H1 (cell line): ENCODE data around the gene CFAP221. TPM values are rescaled to one million over a fixed set of nuclear protein-coding genes. Genes with fewer than 3 reads are reported as not detected.

Experiments
- CTCF ChIA-PET: fragments of 300-600 bp; sonication (Branson Sonifier 250); formaldehyde crosslinking; loops from one replicate; lab custom pipeline; 2021; ENCODE audit not compliant: partially characterized antibody; lab: Charles Lee
- POLR2A ChIA-PET: fragments of 300-600 bp; sonication (Branson Sonifier 250); formaldehyde crosslinking; loops from one replicate; lab custom pipeline; 2021; ENCODE audit warnings: inconsistent platforms; ENCODE audit not compliant: partially characterized antibody; lab: Charles Lee
- DNase-seq, 2 experiments: peaks; one replicate each; pipeline versions ENCODE4 v3.0.0 to v3.0.0-alpha.2; 2010 to 2022; ENCODE audit warnings: low spot score in 2 of 2, low read depth in 1 of 2, mixed read lengths in 1 of 2
- FAIRE-seq: peaks from 2 replicates; lab custom pipeline; 2011; peaks lifted over from hg19 to GRCh38; lab: Jason Lieb, UNC
- H2AFZ ChIP-seq: 2 replicates; pipeline ENCODE4 v1.8.1; 2012; ENCODE audit warnings: low read length, inconsistent platforms
- H2AK5ac ChIP-seq: 2 replicates; pipeline ENCODE4 v1.6.1; 2013; ENCODE audit warnings: low read depth, low read length
- H2BK120ac ChIP-seq: replicated peaks from 2 replicates; pipeline ENCODE3; 2013; ENCODE audit warnings: low read depth, low read length, inconsistent platforms
- H2BK12ac ChIP-seq: 2 replicates; pipeline ENCODE4 v1.6.1; 2013; ENCODE audit warnings: low read depth, low read length
- H2BK15ac ChIP-seq: 2 replicates; pipeline ENCODE4 v1.6.1; 2013; ENCODE audit warnings: low read length
- H2BK20ac ChIP-seq: 2 replicates; pipeline ENCODE4 v1.6.1; 2013; ENCODE audit warnings: low read length
- H2BK5ac ChIP-seq: 2 replicates; pipeline ENCODE4 v1.6.1; 2013; ENCODE audit warnings: low read depth, low read length
- H3K14ac ChIP-seq: 2 replicates; pipeline ENCODE4 v1.6.1; 2013; ENCODE audit warnings: inconsistent platforms; ENCODE audit not compliant: insufficient read length
- H3K18ac ChIP-seq: 2 replicates; pipeline ENCODE4 v1.6.1; 2013; ENCODE audit warnings: low read length; ENCODE audit errors: extremely low read depth
- H3K23ac ChIP-seq: 2 replicates; pipeline ENCODE4 v1.6.1; 2013; ENCODE audit warnings: inconsistent platforms; ENCODE audit not compliant: insufficient read length
- H3K23me2 ChIP-seq: 2 replicates; pipeline ENCODE4 v1.6.1; 2013; ENCODE audit warnings: low read depth, low read length
- H3K27ac ChIP-seq: 2 replicates; pipeline ENCODE4 v1.6.1; 2011; ENCODE audit warnings: low read depth, low read length, inconsistent platforms
- H3K27me3 ChIP-seq, 4 experiments: replicated peaks in 1 of 4; 1 replicate in 1 of 4; 2 replicates in 3 of 4; pipeline versions ENCODE4 v1.6.1 to v1.8.1; 2011 to 2013; ENCODE audit warnings: low read length in 3 of 4, mild to moderate bottlenecking in 3 of 4, inconsistent platforms in 2 of 4, mixed read lengths in 2 of 4, moderate library complexity in 1 of 4; ENCODE audit not compliant: control insufficient read depth in 3 of 4, insufficient read depth in 3 of 4; ENCODE audit errors: extremely low read depth in 1 of 4
- H3K36me3 ChIP-seq, 4 experiments: 2 replicates each; pipeline versions ENCODE4 v1.6.1 to v1.8.1; 2011 to 2013; ENCODE audit warnings: mild to moderate bottlenecking in 4 of 4, low read length in 3 of 4, moderate library complexity in 2 of 4, control low read depth in 1 of 4, inconsistent platforms in 1 of 4; ENCODE audit not compliant: insufficient read depth in 4 of 4, control insufficient read depth in 2 of 4
- H3K4ac ChIP-seq: replicated peaks from 2 replicates; pipeline ENCODE3; 2013; ENCODE audit warnings: low read length, low read depth, mixed read lengths, inconsistent platforms; ENCODE audit not compliant: insufficient read length
- H3K4me1 ChIP-seq, 4 experiments: replicated peaks in 1 of 4; 1 replicate in 1 of 4; 2 replicates in 3 of 4; pipeline versions ENCODE4 v1.6.1 to v1.8.1; 2011 to 2013; ENCODE audit warnings: low read length in 3 of 4, inconsistent platforms in 2 of 4, mixed read lengths in 1 of 4; ENCODE audit not compliant: insufficient read depth in 4 of 4, control insufficient read depth in 3 of 4
- H3K4me2 ChIP-seq, 2 experiments: 2 replicates each; pipeline versions ENCODE4 v1.6.1 to v1.8.1; 2011 to 2013; ENCODE audit warnings: low read depth in 2 of 2, low read length in 2 of 2, control low read depth in 1 of 2, inconsistent platforms in 1 of 2, mild to moderate bottlenecking in 1 of 2; ENCODE audit not compliant: insufficient read depth in 1 of 2
- H3K4me3 ChIP-seq, 4 experiments: fragments of 200-600, 300-600 bp in 1 of 4; sonication (generic), shearing (Covaris generic), sonication (Bioruptor Twin) in 1 of 4; 2 replicates each; pipeline versions ENCODE4 v1.5.1 to v1.8.1; 2011 to 2016; ENCODE audit warnings: low read length in 4 of 4, low read depth in 3 of 4, control low read depth in 2 of 4, inconsistent platforms in 2 of 4, mild to moderate bottlenecking in 2 of 4, mixed read lengths in 1 of 4, moderate library complexity in 1 of 4; ENCODE audit not compliant: insufficient read depth in 2 of 4; ENCODE audit errors: extremely low read depth in 1 of 4
- H3K56ac ChIP-seq: replicated peaks from 2 replicates; pipeline ENCODE3; 2013; ENCODE audit warnings: low read depth, mild to moderate bottlenecking, mixed read lengths, low read length, inconsistent platforms; ENCODE audit not compliant: insufficient read length
- H3K79me1 ChIP-seq: 2 replicates; pipeline ENCODE4 v1.6.1; 2013; ENCODE audit warnings: low read depth, low read length, control low read depth
- H3K79me2 ChIP-seq, 2 experiments: 2 replicates each; pipeline versions ENCODE4 v1.6.1 to v1.8.1; 2012 to 2013; ENCODE audit warnings: low read length in 2 of 2, mild to moderate bottlenecking in 2 of 2, inconsistent platforms in 1 of 2; ENCODE audit not compliant: insufficient read depth in 2 of 2, control insufficient read depth in 1 of 2
- H3K9ac ChIP-seq, 4 experiments: replicated peaks in 1 of 4; 1 replicate in 1 of 4; 2 replicates in 3 of 4; pipeline versions ENCODE4 v1.6.1 to v1.8.1; 2011 to 2013; ENCODE audit warnings: low read depth in 3 of 4, low read length in 3 of 4, control low read depth in 2 of 4, mild to moderate bottlenecking in 2 of 4, moderate library complexity in 2 of 4, inconsistent platforms in 1 of 4; ENCODE audit errors: extremely low read depth in 1 of 4
- H3K9me3 ChIP-seq, 2 experiments: 2 replicates each; pipeline versions ENCODE4 v1.6.1 to v1.8.1; 2012 to 2013; ENCODE audit warnings: mild to moderate bottlenecking in 2 of 2, moderate library complexity in 2 of 2, control low read depth in 1 of 2, inconsistent platforms in 1 of 2, low read depth in 1 of 2, low read length in 1 of 2, mixed read lengths in 1 of 2; ENCODE audit not compliant: insufficient read depth in 2 of 2
- H4K20me1 ChIP-seq, 2 experiments: replicated peaks in 1 of 2; 2 replicates each; pipeline versions ENCODE3 to v1.8.1; 2011 to 2013; ENCODE audit warnings: inconsistent platforms in 2 of 2, low read length in 2 of 2, mild to moderate bottlenecking in 1 of 2; ENCODE audit not compliant: insufficient read depth in 2 of 2, control insufficient read depth in 1 of 2
- H4K5ac ChIP-seq: 2 replicates; pipeline ENCODE4 v1.6.1; 2013; ENCODE audit warnings: low read length, low read depth, mixed read lengths, inconsistent platforms; ENCODE audit not compliant: insufficient read length
- H4K8ac ChIP-seq: 2 replicates; pipeline ENCODE4 v1.8.0; 2013; ENCODE audit warnings: mild to moderate bottlenecking, moderate library complexity, low read length, inconsistent platforms; ENCODE audit not compliant: insufficient read depth; ENCODE audit errors: extremely low read depth
- H4K91ac ChIP-seq: replicated peaks from 2 replicates; pipeline ENCODE3; 2013; ENCODE audit warnings: low read length, mixed read lengths, inconsistent platforms; ENCODE audit not compliant: insufficient read length
- BRCA1 ChIP-seq: IDR thresholded peaks from 2 replicates; pipeline ENCODE4 v1.6.1; 2012; ENCODE audit warnings: low read depth, low read length, improper control_type of control experiment
- FOSL1 ChIP-seq: IDR thresholded peaks from 2 replicates; pipeline ENCODE4 v1.6.1; 2011; ENCODE audit warnings: mild to moderate bottlenecking, low read depth, low read length, moderate library complexity; ENCODE audit not compliant: insufficient read depth
- GABPA ChIP-seq: IDR thresholded peaks from 2 replicates; pipeline ENCODE4 v1.6.1; 2011; ENCODE audit warnings: mild to moderate bottlenecking, low read length, moderate library complexity, borderline replicate concordance; ENCODE audit not compliant: insufficient read depth
- GTF2F1 ChIP-seq: IDR thresholded peaks from 2 replicates; pipeline ENCODE4 v1.6.1; 2012; ENCODE audit warnings: low read depth, low read length, improper control_type of control experiment, borderline replicate concordance
- HDAC6 ChIP-seq: IDR thresholded peaks from one replicate; pipeline ENCODE4 v1.7.1; 2012; ENCODE audit warnings: low read depth, mild to moderate bottlenecking, inconsistent platforms, low read length, moderate library complexity
- KDM1A ChIP-seq: fragments of 200-600, 300-600 bp; sonication (generic); IDR thresholded peaks from 2 replicates; pipeline ENCODE4 v1.7.1; 2016; ENCODE audit warnings: mild to moderate bottlenecking, low read length, borderline replicate concordance
- NRF1 ChIP-seq: IDR thresholded peaks from 2 replicates; pipeline ENCODE4 v1.6.1; 2011; ENCODE audit warnings: mild to moderate bottlenecking, low read depth, low read length, improper control_type of control experiment
- RFX5 ChIP-seq: IDR thresholded peaks from 2 replicates; pipeline ENCODE4 v1.6.1; 2011; ENCODE audit warnings: low read depth, low read length, improper control_type of control experiment, borderline replicate concordance
- RNF2 ChIP-seq: fragments of 200-900, 300-1000 bp; sonication (generic); IDR thresholded peaks from 2 replicates; pipeline ENCODE4 v1.7.1; 2016; ENCODE audit warnings: borderline replicate concordance, low read depth, mild to moderate bottlenecking, antibody characterized with exemption, low read length; ENCODE audit not compliant: poor library complexity, severe bottlenecking; ENCODE audit errors: missing control alignments
- RXRA ChIP-seq: IDR thresholded peaks from 2 replicates; pipeline ENCODE4 v1.6.1; 2011; ENCODE audit warnings: low read depth, mild to moderate bottlenecking, low read length, moderate library complexity; ENCODE audit not compliant: insufficient read depth
- SIN3A ChIP-seq, 2 experiments: IDR thresholded peaks in 1 of 2; conservative IDR thresholded peaks in 1 of 2; 2 replicates each; pipeline ENCODE4 v1.6.1; 2011 to 2012; ENCODE audit warnings: low read length in 2 of 2, improper control_type of control experiment in 1 of 2, low read depth in 1 of 2, mild to moderate bottlenecking in 1 of 2
- SP1 ChIP-seq: IDR thresholded peaks from 2 replicates; pipeline ENCODE4 v1.6.1; 2011; ENCODE audit warnings: low read depth, low read length
- WGBS, 2 experiments: shearing (Covaris generic) in 1 of 2; methylation state at CpG; one replicate each; pipeline versions ENCODE4 v1.1.6 to v1.1.7; 2013 to 2015; ENCODE audit warnings: low lambda C conversion rate in 2 of 2, mixed read lengths in 2 of 2, inconsistent platforms in 1 of 2, low coverage in 1 of 2, missing lambda C conversion rate in 1 of 2; ENCODE audit not compliant: insufficient replicate concordance in 2 of 2, insufficient coverage in 1 of 2, insufficient read length in 1 of 2; ENCODE audit errors: extremely low coverage in 1 of 2, missing lambda C conversion rate in 1 of 2; 5-methylcytosine and 5-hydroxymethylcytosine counted together
- polyA plus RNA-seq, 7 experiments: library from polyadenylated mRNA; depleted of rRNA in 3 of 7; stranded (reverse) in 5 of 7; unstranded in 2 of 7; fragments of >200 nt in 5 of 7; fragments of 200-250 nt in 2 of 7; gene quantifications; 1 replicate in 5 of 7; 2 replicates in 1 of 7; 4 replicates in 1 of 7; pipeline versions ENCODE4 v1.2.1 to v1.2.3, GENCODE V29; 2011 to 2013; ENCODE audit warnings: missing spikeins in 2 of 7, mixed read lengths in 2 of 7
- total RNA-seq: library from RNA; stranded (reverse); fragmentation: NEBNext Ultra II Directional; extraction: Animal tissue kit (Norgen Biotek cat#: 25700); gene quantifications from 2 replicates; pipeline ENCODE4 v1.2.1, GENCODE V29; 2021
- TF ChIP-seq, protein P1 (sequence below): IDR thresholded peaks from 2 replicates; pipeline ENCODE4 v1.6.1; 2011; ENCODE audit warnings: low read depth, mild to moderate bottlenecking, low read length; ENCODE audit not compliant: insufficient read depth

CFAP221 gene
- total and polyA plus RNA-seq, 2 of the 8 experiments (the other 6 are each of a cell fraction or from before 2014, with no cell fraction given) = 0.14 to 0.71 TPM

DNA sequence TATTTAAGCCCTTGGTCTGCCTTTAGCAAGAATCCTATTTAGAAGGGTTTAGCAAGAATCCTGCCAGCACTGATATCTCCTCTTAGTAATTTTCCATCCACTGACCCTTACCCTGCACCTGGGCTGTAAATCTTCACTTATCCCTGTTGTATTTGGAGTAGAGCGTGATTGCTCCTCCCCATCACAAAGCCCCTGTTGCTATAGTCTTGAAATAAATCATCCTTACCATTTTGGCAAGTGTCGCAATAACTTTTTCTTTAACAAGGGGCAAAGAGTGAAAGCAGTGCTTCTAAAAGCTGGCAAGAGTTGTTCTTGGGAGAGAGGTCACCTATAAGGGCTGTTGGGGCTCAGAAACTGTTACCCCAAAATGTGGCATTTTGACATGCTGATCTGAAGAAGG lies 16.2 kb upstream of the CFAP221 start:
- POLR2A ChIA-PET = no interaction called here
- Histone ChIP-seq H2BK5ac (no peak overlapping the region), H2AFZ (no peak overlapping the region), H3K4me1 (peaks cover 0 to 10% (median 5%) of the 10 kb centered on the region in 4 experiments; a peak in 4 of 7 replicates), H3K4me2 (no peak overlapping the region; a peak in 1 of 4 replicates), H3K14ac (no peak overlapping the region), H3K27me3 (peaks cover 12 to 25% (median 25%) of the 10 kb centered on the region in 4 experiments), H4K8ac (no peak overlapping the region), H2BK15ac (no peak overlapping the region), H3K4ac (no peak overlapping the region), H3K56ac (no peak overlapping the region), H2BK12ac (0 out of 2 replicates have a peak overlapping the region, but pooled peaks have one; percentile 46), H3K4me3 (no peak overlapping the region), H3K36me3 (no peaks in the 10 kb centered on the region), H3K23ac (no peak overlapping the region), H2BK20ac (no peak overlapping the region), H3K27ac (no peak overlapping the region), H4K20me1 (no peaks in the 10 kb centered on the region), H3K79me1 (no peaks in the 10 kb centered on the region), H3K23me2 (peaks cover 9% of the 10 kb centered on the region; the same call in 1 of the 2 replicates), H2BK120ac (no peak overlapping the region), H3K79me2 (no peaks in the 10 kb centered on the region), H3K9ac (no peak overlapping the region), H3K18ac (no peak overlapping the region), H4K5ac (no peak overlapping the region), H2AK5ac (no peak overlapping the region), H4K91ac (no peak overlapping the region), H3K9me3 (peaks cover 0 to under 1% of the 10 kb centered on the region in 2 experiments; a peak in 1 of 4 replicates)
- DNase-seq (no peak), FAIRE-seq (no peak)
- 84% methylated on average over 2 of the region's 2 CpGs; no CpG with 5 or more reads in 1 of the 2 experiments for WGBS, 2 experiments
- CTCF ChIA-PET = interaction anchor here (0.7 to 9.1 kb wide), 4 partner anchors 11 to 1211 kb away, joined by 3 to 52 read pairs (median 16); no protein-coding TSS in a partner anchor
- TF ChIP-seq KDM1A (no peak), RFX5 (no peak), BRCA1 (no peak), SIN3A (conservative IDR thresholded peaks at IDR 0.05 in 1 of 2, IDR thresholded peaks at IDR 0.05 in 1 of 2; ENCODE audit: low read depth in 1 of 2, low read length in 2 of 2) (no peak), GTF2F1 (no peak), HDAC6 (no peak), NRF1 (no peak), FOSL1 (no peak), RXRA (no peak), GABPA (no peak), SP1 (no peak), RNF2 (no peak)
- TF ChIP-seq, protein P1, sequence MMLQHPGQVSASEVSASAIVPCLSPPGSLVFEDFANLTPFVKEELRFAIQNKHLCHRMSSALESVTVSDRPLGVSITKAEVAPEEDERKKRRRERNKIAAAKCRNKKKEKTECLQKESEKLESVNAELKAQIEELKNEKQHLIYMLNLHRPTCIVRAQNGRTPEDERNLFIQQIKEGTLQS = no peak
